HUES48 (cell line): ENCODE results near the gene IL36A.

ENCODE experiments used
- H3K27ac ChIP-seq: one replicate; pipeline ENCODE4 v1.7.0; 2013; ENCODE audit warnings: low read depth, low read length, inconsistent platforms
- H3K27me3 ChIP-seq: 2 replicates; pipeline ENCODE4 v1.6.1; 2013; ENCODE audit warnings: mild to moderate bottlenecking, low read length; ENCODE audit not compliant: control insufficient read depth, insufficient read depth
- H3K36me3 ChIP-seq: 2 replicates; pipeline ENCODE4 v1.6.1; 2013; ENCODE audit warnings: low read length; ENCODE audit not compliant: control insufficient read depth, insufficient read depth
- H3K4me1 ChIP-seq: 2 replicates; pipeline ENCODE4 v1.6.1; 2013; ENCODE audit warnings: mild to moderate bottlenecking, low read length; ENCODE audit not compliant: control insufficient read depth, insufficient read depth
- H3K4me3 ChIP-seq: 2 replicates; pipeline ENCODE4 v1.5.1; 2013; ENCODE audit warnings: mild to moderate bottlenecking, low read depth, low read length
- H3K9ac ChIP-seq: 2 replicates; pipeline ENCODE4 v1.6.1; 2013; ENCODE audit warnings: mild to moderate bottlenecking, low read depth, low read length, moderate library complexity
- H3K9me3 ChIP-seq: 2 replicates; pipeline ENCODE4 v1.6.1; 2013; ENCODE audit warnings: low read length; ENCODE audit not compliant: control insufficient read depth, insufficient read depth

The IL36A gene

GRCh38 chr2:113005030-113005509 is at the start of gene IL36A:
Gene IL36A, plus strand, starts transcription at chr2:113005459. Its CDS starts 413 bp downstream, at chr2:113005872.
- Histone ChIP-seq H3K9me3 (peaks cover 17% of the 10 kb centered on the region), H3K4me3 (no peak within 1 kb of the TSS), H3K27ac (no peak within 1 kb of the TSS), H3K36me3 (no peaks in the 10 kb centered on the region), H3K27me3 (no peaks in the 10 kb centered on the region), H3K9ac (no peak within 1 kb of the TSS), H3K4me1 (no peaks in the 10 kb centered on the region)

GRCh38 chr2:112957511-112957910 is 47.7 kb upstream of the IL36A start:
- Histone ChIP-seq H3K27me3 (no peaks in the 10 kb centered on the region), H3K4me3 (no peak overlapping the region), H3K4me1 (no peaks in the 10 kb centered on the region), H3K27ac (no peak overlapping the region), H3K36me3 (no peaks in the 10 kb centered on the region), H3K9ac (no peak overlapping the region), H3K9me3 (no peaks in the 10 kb centered on the region)

DNA sequence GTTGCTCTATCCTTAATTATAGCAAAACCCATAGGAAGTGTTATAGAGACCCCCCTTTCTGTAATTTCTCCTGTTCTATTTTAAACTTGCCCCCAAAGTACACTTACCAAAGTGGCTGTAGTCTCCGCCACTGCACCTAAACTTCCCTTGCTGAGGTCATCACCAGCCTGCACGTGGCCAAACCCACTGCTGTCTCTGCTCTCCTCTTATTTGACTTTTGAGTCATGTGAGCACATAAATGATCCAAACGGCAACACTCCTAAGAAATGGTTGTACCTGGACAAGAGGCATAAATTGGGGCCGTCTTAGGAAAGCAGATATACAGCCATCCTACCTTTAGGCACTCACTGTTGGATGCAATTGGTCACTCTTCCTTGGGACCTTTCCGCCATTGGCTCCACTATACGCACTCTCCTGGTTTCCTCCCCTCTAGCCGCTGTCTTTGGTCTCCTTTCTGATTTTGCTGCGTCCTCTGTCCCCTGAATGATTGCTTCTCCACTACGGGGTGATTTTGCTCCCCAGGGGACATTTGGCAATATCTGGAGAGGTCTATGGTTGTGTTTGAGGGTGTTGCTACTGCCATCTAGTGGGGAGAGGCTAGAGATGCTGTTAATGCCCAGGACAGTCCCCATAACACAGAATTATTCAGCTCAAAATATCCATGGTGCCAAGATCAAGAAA is 46.7 kb upstream of the IL36A start:
- H3K4me3 ChIP-seq, result no peak overlapping the region
- no peaks in the 10 kb centered on the region for H3K27me3 ChIP-seq
- H3K27ac ChIP-seq, result no peak overlapping the region
- H3K36me3 ChIP-seq, result no peaks in the 10 kb centered on the region
- H3K9ac ChIP-seq, result no peak overlapping the region
- H3K9me3 ChIP-seq, result no peaks in the 10 kb centered on the region
- H3K4me1 ChIP-seq, result no peaks in the 10 kb centered on the region

- H3K36me3 ChIP-seq, result no peaks in the 10 kb centered on the region
- no peak overlapping the region for H3K9ac ChIP-seq
- no peaks in the 10 kb centered on the region for H3K27me3 ChIP-seq
- no peaks in the 10 kb centered on the region for H3K4me1 ChIP-seq
- no peak overlapping the region for H3K27ac ChIP-seq
- no peaks in the 10 kb centered on the region for H3K9me3 ChIP-seq
- H3K4me3 ChIP-seq, result no peak overlapping the region
Measured at GRCh38 chr2:112959109-112959812, 46.0 kb upstream of the IL36A start.

DNA sequence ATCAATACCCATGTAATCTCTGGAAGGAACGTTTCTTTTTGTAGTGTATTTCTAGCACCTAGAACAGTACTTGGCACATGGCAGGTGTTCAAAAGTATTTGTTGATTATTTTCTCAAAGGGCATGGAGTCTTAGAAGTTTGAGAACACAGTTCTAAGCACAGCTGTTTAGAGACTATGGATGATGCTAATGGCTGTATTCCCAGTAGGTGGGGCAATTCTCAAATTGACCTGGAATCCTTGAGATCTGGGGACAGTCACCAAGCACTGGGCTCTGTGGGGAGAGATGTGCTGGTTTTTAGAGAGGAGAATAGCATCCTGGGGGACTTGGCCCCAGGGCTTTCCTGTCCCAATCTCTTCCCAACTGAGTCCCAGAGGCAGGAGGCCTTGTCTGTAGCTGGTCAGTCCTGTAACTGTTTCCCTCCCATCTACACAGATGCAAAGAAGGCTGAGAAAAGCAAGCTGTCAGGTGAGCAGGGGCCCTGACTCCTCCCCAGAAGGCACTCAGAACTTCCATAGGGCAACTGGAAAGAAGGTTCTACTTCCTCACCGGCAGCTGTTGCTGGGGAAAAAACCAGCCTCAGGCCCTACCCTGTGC is 44.9 kb upstream of the IL36A start:
- no peaks in the 10 kb centered on the region for H3K27me3 ChIP-seq
- H3K36me3 ChIP-seq, result no peaks in the 10 kb centered on the region
- H3K4me3 ChIP-seq, result no peak overlapping the region
- no peaks in the 10 kb centered on the region for H3K9me3 ChIP-seq
- H3K4me1 ChIP-seq, result no peaks in the 10 kb centered on the region
- no peak overlapping the region for H3K9ac ChIP-seq
- no peak overlapping the region for H3K27ac ChIP-seq

GRCh38 chr2:112962308-112963175 is 42.7 kb upstream of the IL36A start:
- Histone ChIP-seq H3K27ac (no peak overlapping the region), H3K4me1 (no peaks in the 10 kb centered on the region), H3K27me3 (no peaks in the 10 kb centered on the region), H3K9ac (no peak overlapping the region), H3K9me3 (no peaks in the 10 kb centered on the region), H3K4me3 (no peak overlapping the region), H3K36me3 (no peaks in the 10 kb centered on the region)

- no peak overlapping the region for H3K27ac ChIP-seq
- no peaks in the 10 kb centered on the region for H3K4me1 ChIP-seq
- no peaks in the 10 kb centered on the region for H3K27me3 ChIP-seq
- H3K9me3 ChIP-seq, result no peaks in the 10 kb centered on the region
- H3K4me3 ChIP-seq, result no peak overlapping the region
- H3K9ac ChIP-seq, result no peak overlapping the region
- no peaks in the 10 kb centered on the region for H3K36me3 ChIP-seq
Measured at GRCh38 chr2:112967023-112967422, 38.2 kb upstream of the IL36A start.

DNA sequence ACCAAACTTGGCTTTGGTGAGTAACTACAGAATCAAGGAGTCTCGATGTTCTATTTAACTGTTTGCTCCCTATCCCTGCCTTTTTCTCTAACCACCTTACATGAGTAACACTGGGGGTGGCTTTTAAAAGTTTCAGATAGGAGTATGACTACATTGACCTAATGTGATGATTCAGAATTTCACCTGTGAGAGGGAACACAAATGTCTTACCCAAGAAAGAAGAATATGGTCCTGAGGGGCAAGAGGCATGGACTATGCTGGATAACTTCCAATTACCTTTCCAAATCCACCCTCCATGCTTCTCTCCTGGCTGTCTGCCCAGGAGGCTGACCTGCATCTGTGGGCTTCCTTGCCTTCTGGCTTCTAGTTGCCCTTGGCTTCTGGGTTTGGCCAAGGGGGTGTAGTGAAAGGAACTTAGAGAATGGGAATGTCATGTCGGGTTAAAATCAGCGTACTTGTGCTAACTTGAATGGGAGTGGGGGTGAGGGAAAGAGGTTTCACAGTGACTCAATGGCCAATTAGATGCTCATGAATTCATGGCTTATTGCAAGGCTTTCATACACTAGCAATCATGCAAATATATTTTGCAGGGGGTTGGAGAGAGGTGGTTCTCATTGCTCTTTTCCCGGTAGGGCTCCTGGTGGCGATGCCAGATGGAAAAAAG is 32.7 kb upstream of the IL36A start:
- Histone ChIP-seq H3K36me3 (no peaks in the 10 kb centered on the region), H3K9me3 (0 out of 2 replicates have a peak, but pooled peaks cover 3% of the 10 kb centered on the region), H3K27me3 (no peaks in the 10 kb centered on the region), H3K4me3 (no peak overlapping the region), H3K27ac (no peak overlapping the region), H3K4me1 (no peaks in the 10 kb centered on the region), H3K9ac (no peak overlapping the region)

GRCh38 chr2:112973156-112973555 is 32.1 kb upstream of the IL36A start:
- Histone ChIP-seq H3K36me3 (no peaks in the 10 kb centered on the region), H3K27me3 (no peaks in the 10 kb centered on the region), H3K9ac (no peak overlapping the region), H3K4me3 (no peak overlapping the region), H3K27ac (no peak overlapping the region), H3K4me1 (no peaks in the 10 kb centered on the region), H3K9me3 (0 out of 2 replicates have a peak, but pooled peaks cover 3% of the 10 kb centered on the region)

- Histone ChIP-seq H3K27me3 (0 out of 2 replicates have a peak, but pooled peaks cover 3% of the 10 kb centered on the region), H3K4me3 (no peak within 1 kb of the TSS), H3K9ac (no peak within 1 kb of the TSS), H3K9me3 (0 out of 2 replicates have a peak, but pooled peaks cover 3% of the 10 kb centered on the region), H3K4me1 (no peaks in the 10 kb centered on the region), H3K36me3 (no peaks in the 10 kb centered on the region), H3K27ac (no peak within 1 kb of the TSS)
Measured at GRCh38 chr2:112977559-112978056, 27.7 kb upstream of the IL36A start, which contains the start of gene IL36G. Gene IL36G, plus strand, starts transcription at chr2:112978006. Its CDS starts 633 bp downstream, at chr2:112978639.
